Measurements from ENCODE around the gene TMEM178B. TPM values are rescaled to one million over a fixed set of nuclear protein-coding genes. Genes with fewer than 3 reads are reported as not detected.

The TMEM178B gene
- total and polyA plus RNA-seq, 9 of the 15 experiments (the other 6 are each of a cell fraction or from before 2014, with no cell fraction given), result under 0.01 to 0.03 (median 0.01) TPM; not detected in 5

GRCh38 chr7:141369422-141369821, 295.6 kb downstream of the TMEM178B start:
- no TSS peak for BruUV-seq (replicated peaks)
- no peaks in the 10 kb centered on the region for H3K36me3 ChIP-seq (ENCODE audit: control insufficient read depth, insufficient read depth, low read length)
- ChIA-PET POLR2A (no interaction called here), CTCF (ENCODE audit: low intra/inter-chr PET ratio) (no interaction called here)
- intact Hi-C loops (cut with micrococcal nuclease) (no loop called here), in situ Hi-C loops (cut with MboI) (no loop called here)
- no peak overlapping the region for H3K4me3 ChIP-seq
- H3K27me3 ChIP-seq (ENCODE audit: control insufficient read depth in 2 of 2, insufficient read depth in 2 of 2, low read length in 2 of 2), result peaks cover 4 to 19% of the 10 kb centered on the region in 2 experiments; a peak in 2 of 5 replicates
- H3K4me2 ChIP-seq (ENCODE audit: insufficient read depth, low read length), result no peak overlapping the region
- H2AFZ ChIP-seq (ENCODE audit: low read depth, low read length), result no peak overlapping the region
- H3K9me1 ChIP-seq (ENCODE audit: control insufficient read depth, insufficient read depth, low read length), result no peaks in the 10 kb centered on the region
- H3K9ac ChIP-seq (ENCODE audit: insufficient read depth in 1 of 2, low read depth in 2 of 2, low read length in 2 of 2), result no peak overlapping the region
- H4K20me1 ChIP-seq (replicated peaks; ENCODE audit: control insufficient read depth, insufficient read depth, low read length), result no peaks in the 10 kb centered on the region; the same call in 1 of the 2 replicates
- no peaks in the 10 kb centered on the region for H3K4me1 ChIP-seq (replicated peaks in 1 of 2; ENCODE audit: control insufficient read depth in 2 of 2, insufficient read depth in 2 of 2, low read length in 2 of 2)
- DNase-seq (ENCODE audit: extremely low read depth in 1 of 4, low spot score in 3 of 4) (no peak), FAIRE-seq (no peak), ATAC-seq (no peak)
- no peak overlapping the region for H3K27ac ChIP-seq (ENCODE audit: extremely low read depth, low read depth, low read length)
- 0% methylated on average over 4 of the region's 4 CpGs for WGBS (ENCODE audit: insufficient coverage, low coverage, missing lambda C conversion rate)
- no peaks in the 10 kb centered on the region for H3K79me2 ChIP-seq (ENCODE audit: control insufficient read depth, insufficient read depth, low read length)
- H3K9me3 ChIP-seq (replicated peaks; ENCODE audit: control insufficient read depth, insufficient read depth, low read depth, low read length), result no peaks in the 10 kb centered on the region
- TF ChIP-seq IFI16 (CRISPR knock-in tag; IDR thresholded peaks at IDR 0.05), result no peak
- no peak for TF ChIP-seq MAFK (IDR thresholded peaks at IDR 0.05; ENCODE audit: low read length)
- TF ChIP-seq YBX1 (IDR thresholded peaks at IDR 0.05), result no peak
- TF ChIP-seq, protein P1, sequence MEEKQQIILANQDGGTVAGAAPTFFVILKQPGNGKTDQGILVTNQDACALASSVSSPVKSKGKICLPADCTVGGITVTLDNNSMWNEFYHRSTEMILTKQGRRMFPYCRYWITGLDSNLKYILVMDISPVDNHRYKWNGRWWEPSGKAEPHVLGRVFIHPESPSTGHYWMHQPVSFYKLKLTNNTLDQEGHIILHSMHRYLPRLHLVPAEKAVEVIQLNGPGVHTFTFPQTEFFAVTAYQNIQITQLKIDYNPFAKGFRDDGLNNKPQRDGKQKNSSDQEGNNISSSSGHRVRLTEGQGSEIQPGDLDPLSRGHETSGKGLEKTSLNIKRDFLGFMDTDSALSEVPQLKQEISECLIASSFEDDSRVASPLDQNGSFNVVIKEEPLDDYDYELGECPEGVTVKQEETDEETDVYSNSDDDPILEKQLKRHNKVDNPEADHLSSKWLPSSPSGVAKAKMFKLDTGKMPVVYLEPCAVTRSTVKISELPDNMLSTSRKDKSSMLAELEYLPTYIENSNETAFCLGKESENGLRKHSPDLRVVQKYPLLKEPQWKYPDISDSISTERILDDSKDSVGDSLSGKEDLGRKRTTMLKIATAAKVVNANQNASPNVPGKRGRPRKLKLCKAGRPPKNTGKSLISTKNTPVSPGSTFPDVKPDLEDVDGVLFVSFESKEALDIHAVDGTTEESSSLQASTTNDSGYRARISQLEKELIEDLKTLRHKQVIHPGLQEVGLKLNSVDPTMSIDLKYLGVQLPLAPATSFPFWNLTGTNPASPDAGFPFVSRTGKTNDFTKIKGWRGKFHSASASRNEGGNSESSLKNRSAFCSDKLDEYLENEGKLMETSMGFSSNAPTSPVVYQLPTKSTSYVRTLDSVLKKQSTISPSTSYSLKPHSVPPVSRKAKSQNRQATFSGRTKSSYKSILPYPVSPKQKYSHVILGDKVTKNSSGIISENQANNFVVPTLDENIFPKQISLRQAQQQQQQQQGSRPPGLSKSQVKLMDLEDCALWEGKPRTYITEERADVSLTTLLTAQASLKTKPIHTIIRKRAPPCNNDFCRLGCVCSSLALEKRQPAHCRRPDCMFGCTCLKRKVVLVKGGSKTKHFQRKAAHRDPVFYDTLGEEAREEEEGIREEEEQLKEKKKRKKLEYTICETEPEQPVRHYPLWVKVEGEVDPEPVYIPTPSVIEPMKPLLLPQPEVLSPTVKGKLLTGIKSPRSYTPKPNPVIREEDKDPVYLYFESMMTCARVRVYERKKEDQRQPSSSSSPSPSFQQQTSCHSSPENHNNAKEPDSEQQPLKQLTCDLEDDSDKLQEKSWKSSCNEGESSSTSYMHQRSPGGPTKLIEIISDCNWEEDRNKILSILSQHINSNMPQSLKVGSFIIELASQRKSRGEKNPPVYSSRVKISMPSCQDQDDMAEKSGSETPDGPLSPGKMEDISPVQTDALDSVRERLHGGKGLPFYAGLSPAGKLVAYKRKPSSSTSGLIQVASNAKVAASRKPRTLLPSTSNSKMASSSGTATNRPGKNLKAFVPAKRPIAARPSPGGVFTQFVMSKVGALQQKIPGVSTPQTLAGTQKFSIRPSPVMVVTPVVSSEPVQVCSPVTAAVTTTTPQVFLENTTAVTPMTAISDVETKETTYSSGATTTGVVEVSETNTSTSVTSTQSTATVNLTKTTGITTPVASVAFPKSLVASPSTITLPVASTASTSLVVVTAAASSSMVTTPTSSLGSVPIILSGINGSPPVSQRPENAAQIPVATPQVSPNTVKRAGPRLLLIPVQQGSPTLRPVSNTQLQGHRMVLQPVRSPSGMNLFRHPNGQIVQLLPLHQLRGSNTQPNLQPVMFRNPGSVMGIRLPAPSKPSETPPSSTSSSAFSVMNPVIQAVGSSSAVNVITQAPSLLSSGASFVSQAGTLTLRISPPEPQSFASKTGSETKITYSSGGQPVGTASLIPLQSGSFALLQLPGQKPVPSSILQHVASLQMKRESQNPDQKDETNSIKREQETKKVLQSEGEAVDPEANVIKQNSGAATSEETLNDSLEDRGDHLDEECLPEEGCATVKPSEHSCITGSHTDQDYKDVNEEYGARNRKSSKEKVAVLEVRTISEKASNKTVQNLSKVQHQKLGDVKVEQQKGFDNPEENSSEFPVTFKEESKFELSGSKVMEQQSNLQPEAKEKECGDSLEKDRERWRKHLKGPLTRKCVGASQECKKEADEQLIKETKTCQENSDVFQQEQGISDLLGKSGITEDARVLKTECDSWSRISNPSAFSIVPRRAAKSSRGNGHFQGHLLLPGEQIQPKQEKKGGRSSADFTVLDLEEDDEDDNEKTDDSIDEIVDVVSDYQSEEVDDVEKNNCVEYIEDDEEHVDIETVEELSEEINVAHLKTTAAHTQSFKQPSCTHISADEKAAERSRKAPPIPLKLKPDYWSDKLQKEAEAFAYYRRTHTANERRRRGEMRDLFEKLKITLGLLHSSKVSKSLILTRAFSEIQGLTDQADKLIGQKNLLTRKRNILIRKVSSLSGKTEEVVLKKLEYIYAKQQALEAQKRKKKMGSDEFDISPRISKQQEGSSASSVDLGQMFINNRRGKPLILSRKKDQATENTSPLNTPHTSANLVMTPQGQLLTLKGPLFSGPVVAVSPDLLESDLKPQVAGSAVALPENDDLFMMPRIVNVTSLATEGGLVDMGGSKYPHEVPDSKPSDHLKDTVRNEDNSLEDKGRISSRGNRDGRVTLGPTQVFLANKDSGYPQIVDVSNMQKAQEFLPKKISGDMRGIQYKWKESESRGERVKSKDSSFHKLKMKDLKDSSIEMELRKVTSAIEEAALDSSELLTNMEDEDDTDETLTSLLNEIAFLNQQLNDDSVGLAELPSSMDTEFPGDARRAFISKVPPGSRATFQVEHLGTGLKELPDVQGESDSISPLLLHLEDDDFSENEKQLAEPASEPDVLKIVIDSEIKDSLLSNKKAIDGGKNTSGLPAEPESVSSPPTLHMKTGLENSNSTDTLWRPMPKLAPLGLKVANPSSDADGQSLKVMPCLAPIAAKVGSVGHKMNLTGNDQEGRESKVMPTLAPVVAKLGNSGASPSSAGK (IDR thresholded peaks at IDR 0.05), result no peak
- no peak for TF ChIP-seq ARID4B (CRISPR knock-in tag; IDR thresholded peaks at IDR 0.05)
- TF ChIP-seq TARDBP (IDR thresholded peaks at IDR 0.05), result no peak
- no peak for TF ChIP-seq ZFX (CRISPR knock-in tag; IDR thresholded peaks at IDR 0.05)
- no peak for TF ChIP-seq RB1 (IDR thresholded peaks at IDR 0.05; ENCODE audit: low read depth)
